Measurements from ENCODE around the gene ZNF774.
"Not testable (repeated sequence)": the region's sequence is repeated elsewhere in the genome, so short reads cannot be mapped to it uniquely, and the experiment has no call there.

Gene ZNF774

GRCh38 chr15:90352107-90352893 lies at the start of gene ZNF774:
Gene ZNF774 (plus strand): TSS chr15:90352284. CDS start chr15:90354661, 2,377 bp downstream.
- DNase-seq (ENCODE audit: low read depth in 2 of 2) = peak; percentile 74 to 85

DNA sequence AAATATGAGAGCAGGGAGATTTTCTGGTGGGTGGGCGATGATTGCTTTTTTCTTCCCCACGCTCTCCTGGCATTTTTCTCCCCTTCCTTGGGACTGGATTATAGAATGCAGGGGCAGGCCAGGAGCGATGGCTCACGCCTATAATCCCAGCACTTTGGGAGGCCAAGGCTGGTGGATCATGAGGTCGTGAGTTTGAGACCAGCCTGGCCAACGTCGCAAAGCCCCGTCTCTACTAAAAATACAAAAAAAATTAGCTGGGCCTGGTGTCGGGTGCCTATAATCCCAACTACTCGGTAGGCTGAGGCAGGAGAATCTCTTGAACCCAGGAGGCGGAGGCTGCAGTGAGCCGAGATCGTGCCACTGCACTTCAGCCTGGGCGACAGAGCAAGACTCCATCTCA lies 46.7 kb upstream of the ZNF774 start:
- DNase-seq (ENCODE audit: low read depth in 2 of 2) = not testable (repeated sequence)

DNA sequence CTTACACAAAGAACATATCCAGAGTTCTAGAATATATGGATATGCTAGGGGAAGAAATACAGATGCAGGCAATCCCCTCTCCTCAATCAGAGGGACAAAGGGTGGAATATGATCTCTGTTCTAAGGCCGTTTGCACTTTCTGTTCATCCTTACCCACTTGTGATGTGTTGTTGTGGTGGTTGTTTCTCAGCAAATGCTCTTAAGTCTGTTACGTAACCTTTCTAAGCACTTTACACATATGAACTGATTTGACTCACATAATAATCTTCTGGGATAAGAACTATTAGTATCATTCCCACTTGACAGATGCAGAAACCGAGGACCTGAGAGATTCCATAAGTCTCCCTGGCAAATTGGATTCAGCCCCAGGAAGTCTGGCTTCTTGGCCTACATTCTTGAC lies 46.2 kb upstream of the ZNF774 start:
- no peak for DNase-seq (ENCODE audit: low read depth in 2 of 2)

DNA sequence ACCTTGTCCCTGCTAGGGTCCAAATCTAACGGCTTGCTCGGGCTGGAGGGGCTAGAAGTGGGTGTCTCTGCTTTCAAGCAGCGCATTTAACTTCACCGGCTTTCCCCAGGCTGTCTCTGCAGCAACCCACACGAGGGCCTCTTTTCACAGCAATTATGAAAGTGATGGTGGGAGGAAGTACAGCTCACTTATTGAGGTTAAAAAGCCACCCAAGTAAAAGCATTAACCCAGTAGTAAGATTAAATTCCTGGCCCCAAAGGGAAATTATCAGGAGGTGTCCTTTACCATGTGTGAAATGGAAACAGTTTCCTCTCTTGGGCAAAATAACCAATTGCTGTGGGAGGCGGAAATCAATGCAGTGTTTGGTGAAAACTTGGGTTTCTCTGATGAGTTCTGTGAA lies 45.5 kb upstream of the ZNF774 start:
- peak; percentile 8 to 17 for DNase-seq (ENCODE audit: low read depth in 2 of 2)

DNA sequence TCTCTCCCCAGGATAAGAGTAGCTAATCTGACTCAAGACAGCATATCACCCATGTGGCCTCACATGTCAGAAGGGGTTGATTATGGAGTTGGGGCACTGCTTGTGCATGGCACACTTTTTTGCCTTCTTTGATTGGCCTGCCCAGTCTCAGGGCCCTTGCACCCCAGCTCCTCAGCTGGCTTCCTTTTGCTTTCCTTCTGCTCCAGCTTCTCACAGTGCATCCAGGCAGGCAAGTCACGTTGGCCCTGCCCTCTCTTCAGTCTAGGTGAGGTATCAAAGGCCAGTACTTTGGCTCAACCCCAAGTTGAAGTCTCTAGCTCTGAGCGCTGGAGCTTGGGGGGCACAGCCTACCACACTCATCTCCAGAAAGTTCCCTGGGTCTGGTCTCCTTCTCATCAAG lies 44.4 kb upstream of the ZNF774 start:
- DNase-seq (ENCODE audit: low read depth in 2 of 2) = no peak

- no peak for DNase-seq (ENCODE audit: low read depth in 2 of 2)
Observed at GRCh38 chr15:90309020-90309419, 43.1 kb upstream of the ZNF774 start.

- no peak for DNase-seq (ENCODE audit: low read depth in 2 of 2)
Observed at GRCh38 chr15:90315278-90315982, 36.7 kb upstream of the ZNF774 start.

- no peak for DNase-seq (ENCODE audit: low read depth in 2 of 2)
Observed at GRCh38 chr15:90316139-90316538, 35.9 kb upstream of the ZNF774 start.

DNA sequence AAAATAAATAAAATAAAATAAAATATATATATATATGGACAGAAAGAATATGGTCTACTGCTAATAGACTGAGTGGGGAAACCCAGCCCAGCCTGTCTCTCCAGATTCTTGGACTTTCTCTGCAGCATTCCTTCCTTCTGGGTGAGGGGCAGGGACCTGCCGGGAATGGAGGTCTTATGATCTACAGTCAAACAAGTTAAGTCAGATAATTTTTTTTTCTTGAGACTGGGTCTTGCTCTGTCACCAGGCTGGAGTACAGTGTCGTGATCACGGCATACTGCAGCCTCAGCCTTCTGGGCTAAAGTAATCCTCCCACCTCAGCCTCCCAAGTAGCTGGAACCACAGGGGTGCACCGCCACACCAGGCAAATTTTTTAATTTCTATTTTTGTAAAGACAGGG lies 33.5 kb upstream of the ZNF774 start:
- no peak for DNase-seq (ENCODE audit: low read depth in 2 of 2)

DNA sequence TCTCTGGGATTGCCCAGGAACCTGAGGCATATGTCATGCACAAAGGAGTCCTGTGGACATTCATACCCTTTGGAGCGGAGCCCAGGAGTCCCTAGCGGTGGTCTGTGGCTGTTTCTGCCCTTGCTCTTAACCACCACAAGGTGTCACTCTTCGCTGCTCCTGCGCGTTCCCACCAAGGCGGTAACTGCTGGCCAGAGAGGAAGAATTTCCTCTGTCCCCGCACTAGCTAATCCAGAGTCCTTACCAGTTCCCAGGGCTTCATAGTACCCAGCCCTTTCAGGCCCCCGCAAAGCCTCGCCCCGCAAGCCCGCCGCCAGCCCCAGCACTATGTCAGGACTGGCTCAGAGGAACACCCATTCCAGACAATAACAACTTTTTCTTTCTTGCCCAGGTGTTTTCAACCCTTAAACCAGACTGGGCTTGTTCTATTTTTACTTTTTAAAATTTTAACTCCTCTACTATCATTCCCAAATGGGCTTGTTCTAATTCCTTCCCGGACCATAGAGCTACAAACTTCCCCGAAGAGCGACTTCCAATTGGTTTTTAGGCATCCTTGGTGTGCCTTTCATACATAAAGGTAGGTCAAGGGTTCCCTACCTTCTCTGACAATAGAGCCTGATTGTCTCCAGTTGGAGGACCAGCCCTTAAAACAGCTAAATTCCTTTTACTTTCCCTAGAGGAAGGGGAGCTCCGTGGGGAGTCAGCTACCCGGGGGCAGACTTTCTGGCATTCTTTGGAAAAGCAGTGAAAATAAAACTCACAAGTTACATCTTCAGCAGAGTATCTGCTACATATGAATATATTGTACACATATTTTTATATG lies 31.8 kb upstream of the ZNF774 start:
- peak; percentile 34 to 56 for DNase-seq (ENCODE audit: low read depth in 2 of 2)

- DNase-seq (ENCODE audit: low read depth in 2 of 2) = no peak
Observed at GRCh38 chr15:90320885-90321278, 31.2 kb upstream of the ZNF774 start.

DNA sequence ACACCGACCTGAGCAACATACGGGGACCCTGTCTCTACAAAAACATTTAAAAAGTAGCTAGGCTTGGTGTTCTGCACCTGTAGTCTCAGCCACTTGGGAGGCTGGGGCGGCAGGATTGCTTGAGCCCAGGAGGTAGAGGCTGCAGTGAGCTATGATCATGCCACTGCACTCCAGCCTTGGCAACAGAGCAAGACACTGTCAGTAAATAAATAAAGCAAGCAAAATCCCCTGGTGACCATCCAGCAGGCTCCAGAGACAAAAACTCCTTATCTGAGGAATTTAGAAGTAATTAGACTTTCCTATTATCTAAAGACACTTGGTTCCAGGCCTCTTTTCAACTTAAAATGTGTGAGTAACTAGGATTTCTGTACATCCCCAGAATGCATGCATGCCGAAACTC lies 29.5 kb upstream of the ZNF774 start:
- DNase-seq (ENCODE audit: low read depth in 2 of 2) = no peak

DNA sequence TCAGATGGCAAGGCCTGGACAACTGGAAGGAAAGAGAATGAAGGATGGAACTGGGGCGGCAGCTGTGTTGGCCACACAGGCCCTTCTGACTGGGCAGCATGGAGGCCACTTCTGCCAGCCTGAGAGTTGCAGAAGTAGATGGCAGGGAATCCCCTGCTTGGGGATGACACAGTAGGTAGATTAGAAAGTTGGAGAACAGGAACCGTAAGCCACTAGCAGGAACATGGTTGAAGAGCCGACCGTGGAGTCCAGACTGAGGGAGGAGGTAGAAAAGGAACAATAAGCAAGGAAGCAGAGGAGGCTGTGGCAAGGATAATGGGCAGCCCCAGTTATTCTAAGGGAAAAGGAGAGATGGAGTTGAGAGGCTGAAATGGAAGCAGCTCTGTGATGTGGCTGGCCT lies 26.4 kb upstream of the ZNF774 start:
- DNase-seq (ENCODE audit: low read depth in 2 of 2) = no peak

DNA sequence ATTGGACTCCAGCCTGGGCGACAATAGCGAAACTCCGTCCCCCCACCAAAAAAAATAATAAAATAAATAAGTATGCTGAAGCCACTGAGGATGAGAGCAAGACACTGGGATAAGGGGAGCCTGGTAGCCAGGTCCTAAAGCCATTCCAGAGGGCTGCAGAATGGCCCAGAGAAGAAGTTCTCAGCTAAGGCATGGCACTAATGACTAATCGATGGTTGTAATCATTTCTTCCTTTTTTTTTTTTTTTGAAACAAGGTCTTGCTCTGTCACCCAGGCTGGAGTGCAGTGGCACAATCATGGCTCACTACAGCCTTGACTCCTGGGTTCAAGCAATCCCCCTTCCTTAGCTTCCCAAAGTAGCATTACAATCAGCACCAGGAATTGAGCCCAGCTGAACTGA lies 25.6 kb upstream of the ZNF774 start:
- no peak for DNase-seq (ENCODE audit: low read depth in 2 of 2)

DNA sequence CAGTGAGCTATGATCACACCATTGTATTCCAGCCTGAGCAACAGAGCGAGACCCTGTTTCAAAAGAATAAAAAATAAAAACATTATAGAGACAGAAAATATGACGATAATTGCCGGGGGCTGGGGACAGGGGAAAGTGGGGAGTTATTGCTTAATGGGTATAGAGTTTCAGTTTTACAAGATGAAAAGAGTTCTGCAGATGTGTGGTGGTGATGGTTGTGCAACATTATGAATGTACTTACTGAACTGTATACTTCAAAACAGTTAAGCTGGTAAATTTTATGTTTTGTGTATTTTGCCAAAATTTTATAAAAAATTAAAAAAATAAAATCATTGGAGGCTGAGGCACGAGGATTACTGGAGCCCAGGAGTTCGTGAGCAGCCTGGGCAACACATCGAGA lies 24.8 kb upstream of the ZNF774 start:
- DNase-seq (ENCODE audit: low read depth in 2 of 2) = no peak

DNA sequence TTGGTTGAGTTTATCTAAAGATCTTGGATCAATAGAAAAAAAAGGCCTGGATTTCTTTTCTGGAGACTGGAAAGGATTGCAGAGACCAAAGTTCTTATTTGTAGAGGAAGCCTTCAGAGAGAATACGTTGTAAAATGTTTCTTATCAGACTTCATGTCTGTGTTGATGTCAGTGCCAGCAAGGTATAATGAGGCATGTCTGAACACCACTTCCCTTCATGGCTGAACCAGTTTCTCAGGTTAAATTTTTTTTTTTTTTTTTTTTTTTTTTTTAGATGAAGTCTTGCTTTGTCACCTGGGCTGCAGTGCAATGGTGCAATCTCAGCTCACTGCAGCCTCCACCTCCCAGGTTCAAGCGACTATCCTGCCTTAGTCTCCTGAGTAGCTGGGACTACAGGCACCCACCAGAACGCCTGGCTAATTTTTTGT lies 17.8 kb upstream of the ZNF774 start:
- DNase-seq (ENCODE audit: low read depth in 2 of 2) = no peak

GRCh38 chr15:90336705-90337141 lies 15.4 kb upstream of the ZNF774 start:
- DNase-seq (ENCODE audit: low read depth in 2 of 2) = no peak

DNA sequence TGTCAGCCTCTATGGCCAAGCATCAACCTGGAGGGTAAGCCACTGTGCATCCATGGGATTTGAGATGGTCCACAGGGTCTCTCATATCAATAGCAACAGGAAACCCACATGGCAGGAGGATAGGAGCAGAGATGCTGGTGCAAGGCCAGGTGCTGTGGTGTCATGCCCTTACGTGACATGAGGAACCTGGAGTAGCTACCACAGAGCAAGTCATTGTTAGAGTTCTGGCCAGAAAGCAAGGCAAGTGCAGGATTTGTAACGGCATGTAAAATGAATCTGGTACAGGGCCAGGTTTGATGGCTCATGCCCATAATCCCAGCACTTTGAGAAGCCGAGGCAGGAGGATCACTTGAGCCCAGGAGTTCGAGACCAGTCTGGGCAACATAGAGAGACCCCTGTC lies 14.8 kb upstream of the ZNF774 start:
- DNase-seq (ENCODE audit: low read depth in 2 of 2) = no peak

DNA sequence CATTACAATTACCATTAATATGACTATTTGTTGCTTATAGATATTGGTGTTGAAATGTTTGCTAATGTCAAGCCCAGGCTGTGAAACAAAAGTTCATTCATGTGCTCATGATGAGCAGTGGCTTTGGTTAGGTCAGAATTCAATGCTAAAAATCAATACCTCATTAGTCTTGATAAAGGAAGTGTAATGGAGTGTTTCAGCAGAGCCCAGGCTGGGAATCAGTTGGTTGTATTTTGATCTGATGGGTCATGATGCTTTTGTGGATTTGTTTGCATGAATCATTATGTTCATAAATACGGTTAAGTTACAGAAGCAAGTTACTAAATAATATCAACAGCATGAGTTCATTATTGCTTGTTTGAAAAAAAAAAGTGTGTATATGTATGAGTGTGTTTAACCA lies 13.6 kb upstream of the ZNF774 start:
- no peak for DNase-seq (ENCODE audit: low read depth in 2 of 2)

DNA sequence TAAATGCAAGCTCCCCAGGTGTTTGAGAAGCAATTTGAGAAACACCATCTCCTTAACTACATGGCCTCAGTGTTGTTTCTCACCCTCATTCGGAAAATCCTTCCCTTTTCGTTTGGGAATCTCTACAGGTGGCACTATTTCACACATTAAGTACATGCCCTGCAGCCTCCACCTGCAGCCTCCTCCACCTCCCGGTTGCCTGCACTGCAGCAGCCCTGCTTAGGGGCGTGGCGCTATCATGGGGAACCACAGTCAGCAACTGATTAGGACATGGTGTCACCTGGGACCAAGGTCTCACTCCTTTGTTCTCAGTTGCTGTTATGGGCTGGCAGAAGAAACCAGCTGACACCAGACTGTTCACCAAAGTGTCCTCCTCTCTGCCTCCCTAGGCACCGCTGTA lies 11.7 kb upstream of the ZNF774 start:
- DNase-seq (ENCODE audit: low read depth in 2 of 2) = no peak

DNA sequence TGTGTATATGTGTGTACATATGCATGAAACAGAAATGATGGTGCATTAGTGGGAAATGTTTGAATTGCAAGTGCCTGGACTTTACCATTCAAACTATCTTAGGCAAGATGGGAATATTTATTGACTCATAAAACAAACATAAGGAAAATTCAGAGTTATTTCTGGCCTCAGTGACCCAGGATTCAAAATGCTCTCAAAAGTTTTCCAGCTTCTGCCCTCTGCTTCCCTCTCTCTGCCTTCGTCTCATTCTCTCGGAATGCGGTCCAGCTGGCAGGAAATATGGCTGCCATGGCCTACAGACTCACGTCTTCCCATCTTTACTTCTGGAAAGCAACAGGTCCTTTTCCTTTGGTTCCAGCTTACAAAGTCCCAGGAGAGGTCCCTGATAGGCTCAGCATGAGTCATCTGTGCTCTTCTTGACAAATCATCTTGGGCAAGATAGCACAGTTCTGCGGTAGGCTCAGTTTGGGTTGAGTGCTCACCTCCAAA lies 8.7 kb upstream of the ZNF774 start:
- no peak for DNase-seq (ENCODE audit: low read depth in 2 of 2)

DNA sequence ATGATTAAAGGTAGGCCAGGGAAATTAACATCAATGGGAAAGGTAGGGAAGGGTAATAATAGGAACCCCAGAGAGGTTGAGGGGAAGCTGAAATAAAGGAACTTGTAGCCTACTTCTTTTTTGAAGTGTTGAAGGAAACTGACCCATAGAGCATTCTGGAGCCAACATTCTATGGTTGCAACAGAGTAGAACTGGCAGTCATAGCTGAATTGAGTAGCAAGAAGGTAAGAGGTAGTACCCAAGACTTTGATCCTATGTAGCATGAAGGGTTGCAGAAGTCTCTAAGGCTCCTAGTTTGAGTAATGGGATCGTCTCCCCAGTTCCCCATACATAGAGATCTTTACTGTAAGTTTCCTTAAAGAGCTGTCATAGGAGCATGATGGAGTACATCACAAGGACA lies 7.4 kb upstream of the ZNF774 start:
- no peak for DNase-seq (ENCODE audit: low read depth in 2 of 2)
